HEK293T (cell line): ENCODE results near the gene GPRIN3.

Source experiments
- CTBP1 ChIP-seq: fragments of 450-650 bp; IDR thresholded peaks from 2 replicates; pipeline ENCODE4 v1.6.1; 2016; ENCODE audit warnings: borderline replicate concordance
- FOXM1 ChIP-seq: fragments of 450-650 bp; IDR thresholded peaks from 2 replicates; pipeline ENCODE4 v1.6.1; 2017; ENCODE audit warnings: mild to moderate bottlenecking, borderline replicate concordance
- SP1 ChIP-seq: fragments of 450-650 bp; IDR thresholded peaks from 2 replicates; pipeline ENCODE4 v1.6.1; 2017

DNA sequence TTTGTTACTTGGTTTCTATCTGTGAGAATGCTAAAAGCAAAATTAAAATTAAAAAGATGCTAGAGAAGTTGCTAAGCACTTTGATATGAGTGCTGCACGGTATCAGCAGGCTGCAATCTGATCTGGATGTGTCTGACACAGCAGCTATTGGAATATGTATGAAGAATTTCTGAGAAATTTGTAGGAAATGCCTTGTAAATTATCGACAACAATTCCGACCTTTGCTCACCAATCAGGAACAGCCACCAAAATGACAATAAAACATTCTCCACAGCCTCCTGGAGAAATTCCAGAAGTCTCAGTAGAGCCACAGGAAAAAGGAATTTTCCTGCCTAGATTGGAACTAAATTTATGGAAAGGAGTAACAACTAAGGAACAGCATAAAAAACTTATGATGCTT is 113.8 kb downstream of the GPRIN3 start:
- TF ChIP-seq FOXM1 (no peak), CTBP1 (no peak), SP1 (no peak)
